ENCODE measurements around the gene LUZP4. TPM values are rescaled to one million over a fixed set of nuclear protein-coding genes. Genes with fewer than 3 reads are reported as not detected.
A peak's percentile ranks its signal among the peaks of the same experiment; 100 is the strongest.

Gene LUZP4
- polyA plus RNA-seq, 1 experiment: not detected

DNA sequence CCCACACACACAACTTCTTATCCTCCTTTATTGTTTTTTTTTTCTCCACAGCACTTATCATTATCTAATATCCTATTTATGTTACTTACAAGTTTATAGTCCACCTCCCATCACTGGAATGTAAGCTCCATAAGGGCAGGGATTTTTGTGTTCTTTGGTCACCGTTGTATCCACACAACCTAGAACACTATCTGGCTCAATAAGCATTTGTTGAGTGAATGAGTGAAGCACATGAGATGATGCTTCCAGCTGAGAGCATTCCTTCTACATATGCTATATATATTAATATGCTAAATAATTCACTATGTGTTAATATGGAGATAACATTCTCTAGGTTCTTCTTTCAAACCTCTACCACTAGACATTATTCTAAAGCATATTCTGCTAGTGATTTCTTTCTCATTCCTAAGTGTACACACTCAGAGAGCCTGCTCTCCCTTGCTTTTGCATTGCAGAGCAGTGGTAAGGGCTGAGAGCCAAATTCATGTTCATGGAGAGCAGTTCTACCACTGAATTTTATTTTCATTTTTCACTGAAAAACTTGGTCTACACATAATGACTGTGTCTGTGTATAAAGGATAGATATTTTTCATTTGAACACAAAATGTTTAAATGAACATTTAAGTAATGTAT, 20.3 kb upstream of the LUZP4 start:
- Histone ChIP-seq H3K27me3 (ENCODE audit: control insufficient read depth, insufficient read depth, low read length) (no peaks in the 10 kb centered on the region), H3K4me3 (ENCODE audit: low read depth, low read length) (no peak overlapping the region), H3K36me3 (ENCODE audit: control insufficient read depth, insufficient read depth, low read length) (no peaks in the 10 kb centered on the region)
- TF ChIP-seq, protein P1, sequence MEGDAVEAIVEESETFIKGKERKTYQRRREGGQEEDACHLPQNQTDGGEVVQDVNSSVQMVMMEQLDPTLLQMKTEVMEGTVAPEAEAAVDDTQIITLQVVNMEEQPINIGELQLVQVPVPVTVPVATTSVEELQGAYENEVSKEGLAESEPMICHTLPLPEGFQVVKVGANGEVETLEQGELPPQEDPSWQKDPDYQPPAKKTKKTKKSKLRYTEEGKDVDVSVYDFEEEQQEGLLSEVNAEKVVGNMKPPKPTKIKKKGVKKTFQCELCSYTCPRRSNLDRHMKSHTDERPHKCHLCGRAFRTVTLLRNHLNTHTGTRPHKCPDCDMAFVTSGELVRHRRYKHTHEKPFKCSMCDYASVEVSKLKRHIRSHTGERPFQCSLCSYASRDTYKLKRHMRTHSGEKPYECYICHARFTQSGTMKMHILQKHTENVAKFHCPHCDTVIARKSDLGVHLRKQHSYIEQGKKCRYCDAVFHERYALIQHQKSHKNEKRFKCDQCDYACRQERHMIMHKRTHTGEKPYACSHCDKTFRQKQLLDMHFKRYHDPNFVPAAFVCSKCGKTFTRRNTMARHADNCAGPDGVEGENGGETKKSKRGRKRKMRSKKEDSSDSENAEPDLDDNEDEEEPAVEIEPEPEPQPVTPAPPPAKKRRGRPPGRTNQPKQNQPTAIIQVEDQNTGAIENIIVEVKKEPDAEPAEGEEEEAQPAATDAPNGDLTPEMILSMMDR (IDR thresholded peaks at IDR 0.05; ENCODE audit: insufficient read depth, low read depth, low read length): no peak
- no peak for DNase-seq (ENCODE audit: low read depth)
- CTCF ChIA-PET: no interaction called here
- POLR2A ChIA-PET: no interaction called here

- ChIA-PET CTCF (interaction anchor here (0.5 to 1.8 kb wide), 6 partner anchors 9 to 314 kb away, joined by 3 to 7 read pairs (median 4); no protein-coding TSS in a partner anchor), POLR2A (no interaction called here)
These were observed 4.6 kb upstream of the LUZP4 start for GRCh38 chrX:115284877-115285276.

DNA sequence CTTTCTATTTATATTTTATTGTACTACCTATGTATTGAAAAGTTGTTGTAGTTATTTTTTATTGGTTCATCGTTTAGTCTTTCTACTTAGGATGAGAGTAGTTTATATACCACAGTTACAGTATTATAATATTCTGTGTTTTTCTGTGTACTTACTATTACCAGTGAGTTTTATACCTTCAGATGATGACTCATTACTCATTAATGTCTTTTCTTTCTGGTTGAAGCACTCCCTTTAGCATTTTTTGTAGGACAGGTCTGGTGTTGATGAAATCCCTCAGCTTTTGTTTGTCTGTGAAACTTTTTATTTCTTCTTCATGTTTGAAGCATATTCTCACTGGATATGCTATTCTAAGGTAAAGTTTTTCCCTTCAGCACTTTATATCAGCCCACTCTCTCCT, 7.7 kb downstream of the LUZP4 start:
- Histone ChIP-seq H3K27me3 (ENCODE audit: control insufficient read depth, insufficient read depth, low read length) (no peaks in the 10 kb centered on the region), H3K4me3 (ENCODE audit: low read depth, low read length) (no peak overlapping the region), H3K36me3 (ENCODE audit: control insufficient read depth, insufficient read depth, low read length) (no peaks in the 10 kb centered on the region)
- ChIA-PET POLR2A (no interaction called here), CTCF (no interaction called here)
- TF ChIP-seq, protein P1 (IDR thresholded peaks at IDR 0.05; ENCODE audit: insufficient read depth, low read depth, low read length): no peak
- DNase-seq (ENCODE audit: low read depth): no peak

More at GRCh38 chrX:115284877-115285276, 4.6 kb upstream of the LUZP4 start:
- Histone ChIP-seq H3K36me3 (ENCODE audit: control insufficient read depth, insufficient read depth, low read length) (no peaks in the 10 kb centered on the region), H3K27me3 (ENCODE audit: control insufficient read depth, insufficient read depth, low read length) (no peaks in the 10 kb centered on the region), H3K4me3 (ENCODE audit: low read depth, low read length) (no peak overlapping the region)
- TF ChIP-seq, protein P1 (IDR thresholded peaks at IDR 0.05; ENCODE audit: insufficient read depth, low read depth, low read length): 0 out of 2 replicates have a peak, but pooled peaks have one; percentile 18
- DNase-seq (ENCODE audit: low read depth): no peak

GRCh38 chrX:115311139-115311538, 21.6 kb downstream of the LUZP4 start:
- no peaks in the 10 kb centered on the region for H3K36me3 ChIP-seq (ENCODE audit: control insufficient read depth, insufficient read depth, low read length)
- H3K4me3 ChIP-seq (ENCODE audit: low read depth, low read length): no peak overlapping the region
- no peak for DNase-seq (ENCODE audit: low read depth)
- H3K27me3 ChIP-seq (ENCODE audit: control insufficient read depth, insufficient read depth, low read length): no peaks in the 10 kb centered on the region
- TF ChIP-seq, protein P1 (IDR thresholded peaks at IDR 0.05; ENCODE audit: insufficient read depth, low read depth, low read length): no peak
- CTCF ChIA-PET: no interaction called here
- POLR2A ChIA-PET: no interaction called here

GRCh38 chrX:115311601-115312001, 22.1 kb downstream of the LUZP4 start:
- Histone ChIP-seq H3K4me3 (ENCODE audit: low read depth, low read length) (no peak overlapping the region), H3K36me3 (ENCODE audit: control insufficient read depth, insufficient read depth, low read length) (no peaks in the 10 kb centered on the region), H3K27me3 (ENCODE audit: control insufficient read depth, insufficient read depth, low read length) (no peaks in the 10 kb centered on the region)
- CTCF ChIA-PET: no interaction called here
- POLR2A ChIA-PET: no interaction called here
- no peak for DNase-seq (ENCODE audit: low read depth)
- TF ChIP-seq, protein P1 (IDR thresholded peaks at IDR 0.05; ENCODE audit: insufficient read depth, low read depth, low read length): no peak

Measured in BJ (cell line).